Kidney tubule cell (primary cell): ENCODE results near the gene DAZAP1.

Source experiments
- DNase-seq: peaks from one replicate; pipeline ENCODE4 v3.0.0-alpha.2; 2018; ENCODE audit warnings: low spot score

DAZAP1 gene

DNA sequence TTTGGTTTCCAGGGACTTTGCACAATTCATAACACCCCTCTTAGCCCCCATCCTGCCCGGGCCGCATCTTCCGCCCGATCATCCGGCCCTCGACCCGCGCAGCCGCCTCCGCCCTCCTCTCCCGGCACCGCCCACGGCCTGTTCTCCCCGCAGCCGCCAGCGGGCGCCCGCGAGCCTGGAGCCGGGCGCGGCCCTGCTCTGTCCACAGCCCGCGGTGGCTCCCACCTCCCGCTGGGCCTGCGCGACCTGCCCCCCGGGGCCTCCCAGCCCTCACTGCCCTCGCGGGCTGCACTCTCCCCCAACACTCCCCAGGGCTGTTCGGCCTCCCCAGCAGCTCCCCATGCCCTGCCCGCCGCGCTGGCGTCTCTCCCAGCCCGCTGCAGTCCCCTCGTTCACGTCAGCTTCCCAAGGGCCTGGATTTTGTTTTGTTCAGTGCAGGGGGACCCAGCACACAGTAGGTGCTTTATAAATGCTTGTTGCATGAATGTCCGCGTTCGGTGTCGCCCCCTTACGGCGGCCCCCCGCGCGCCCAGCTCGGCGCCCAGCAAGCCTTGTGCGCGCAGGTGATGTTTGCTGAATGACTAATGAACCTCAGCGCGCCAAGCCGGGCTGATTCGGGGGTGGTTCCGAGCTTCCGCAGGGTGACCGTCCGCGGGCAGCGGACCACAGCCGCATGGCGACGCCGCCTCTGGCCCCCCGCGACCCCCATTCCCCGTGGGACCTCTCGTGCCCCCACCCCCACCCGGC, 38.0 kb downstream of the DAZAP1 start:
- peak; percentile 64 for DNase-seq

DNA sequence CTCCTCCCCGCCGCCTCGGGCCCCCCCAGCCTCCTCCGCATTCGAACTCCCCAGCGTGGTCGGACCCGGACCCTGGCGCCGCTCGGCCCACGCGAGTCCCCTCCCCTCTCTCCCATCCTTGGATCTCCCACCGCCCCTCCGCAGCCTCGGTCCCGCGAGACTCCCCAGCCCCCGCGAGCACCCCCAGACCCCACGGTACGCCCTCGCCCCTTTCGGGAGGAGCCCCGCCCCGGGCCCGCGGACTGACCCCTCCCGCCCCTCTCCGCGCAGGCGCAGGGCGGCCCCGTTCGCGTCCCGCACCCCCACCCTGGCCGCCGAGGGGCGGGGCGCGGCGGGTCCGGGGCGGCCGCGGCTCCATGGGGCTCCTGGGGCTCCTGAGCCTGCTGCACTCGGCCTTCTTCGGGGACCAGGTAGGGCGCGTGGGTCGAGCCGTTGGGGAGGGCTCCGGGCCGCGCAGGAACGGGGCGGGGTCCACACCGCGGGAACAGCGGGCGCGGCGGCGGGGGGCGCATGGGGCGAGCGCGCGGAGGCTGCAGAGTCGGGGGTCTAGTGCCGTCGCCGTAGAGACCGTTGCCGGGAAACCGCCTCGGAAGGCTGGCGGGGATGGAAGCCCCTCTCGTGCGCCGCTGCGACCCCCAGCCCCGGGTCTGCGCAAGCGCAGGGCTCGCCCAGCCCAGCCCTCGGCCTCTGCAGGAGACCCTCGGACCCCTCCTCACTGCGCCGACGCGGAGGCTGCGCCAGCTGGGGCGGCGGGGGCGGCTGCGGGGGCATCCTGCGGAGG, 38.7 kb downstream of the DAZAP1 start:
- DNase-seq: no peak

DNA sequence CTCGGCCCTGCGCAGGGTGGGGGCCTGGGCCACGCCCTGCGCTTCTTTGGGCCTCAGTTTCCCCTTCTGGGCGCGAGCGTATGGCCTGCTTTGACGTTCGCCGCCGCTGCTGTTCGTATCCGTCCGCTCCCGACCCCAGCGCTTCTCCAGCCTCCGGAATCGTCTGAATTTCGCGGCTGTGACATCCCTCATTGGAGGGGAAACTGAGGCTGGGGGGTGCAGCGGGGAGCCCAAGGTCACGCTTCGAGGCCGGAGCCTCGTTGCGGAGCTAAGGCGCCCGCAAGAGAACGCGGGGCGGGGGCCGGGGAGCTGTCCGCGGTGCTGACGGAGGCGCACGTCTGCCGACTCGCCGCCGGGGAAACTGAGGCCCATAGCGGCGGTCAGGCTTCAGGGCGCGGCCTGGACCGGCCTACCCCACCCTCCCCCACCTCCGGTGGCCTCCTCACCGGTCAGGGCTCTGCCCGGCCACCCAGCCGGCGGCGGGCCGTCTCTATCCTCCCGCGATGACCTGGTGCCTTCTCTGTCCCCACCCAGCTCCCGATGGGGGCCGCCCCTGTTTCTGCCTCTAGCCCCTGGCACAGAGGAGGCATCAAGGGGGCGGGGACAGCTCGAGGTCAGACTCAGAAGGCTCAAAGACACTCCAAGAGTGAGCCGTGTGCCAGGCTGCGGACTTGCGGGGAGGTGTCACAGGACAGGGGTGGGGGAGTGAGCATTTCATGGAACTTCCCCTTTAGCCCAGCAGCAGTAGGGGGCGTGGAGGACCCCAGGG, 39.5 kb downstream of the DAZAP1 start:
- DNase-seq: no peak

DNA sequence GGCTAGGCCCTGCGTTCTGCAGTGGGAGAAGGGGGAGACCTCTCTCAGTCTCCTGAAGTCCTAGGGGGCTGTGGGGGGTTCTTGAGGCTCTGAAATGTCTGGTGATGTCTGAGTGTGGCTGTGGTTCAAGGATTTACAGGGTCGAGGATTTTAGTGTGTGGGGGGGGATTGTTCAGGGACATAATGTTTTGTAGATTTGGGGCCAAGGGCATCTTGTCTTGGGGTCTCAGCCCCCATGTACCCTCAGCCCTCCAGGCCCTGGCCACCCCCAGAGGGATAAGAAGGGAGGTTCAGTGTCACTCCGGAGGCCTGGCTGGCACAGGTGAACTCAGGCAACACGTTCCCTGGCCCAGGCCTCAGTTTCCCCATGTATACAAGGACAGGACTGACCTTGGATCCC, 40.1 kb downstream of the DAZAP1 start:
- DNase-seq: no peak

DNA sequence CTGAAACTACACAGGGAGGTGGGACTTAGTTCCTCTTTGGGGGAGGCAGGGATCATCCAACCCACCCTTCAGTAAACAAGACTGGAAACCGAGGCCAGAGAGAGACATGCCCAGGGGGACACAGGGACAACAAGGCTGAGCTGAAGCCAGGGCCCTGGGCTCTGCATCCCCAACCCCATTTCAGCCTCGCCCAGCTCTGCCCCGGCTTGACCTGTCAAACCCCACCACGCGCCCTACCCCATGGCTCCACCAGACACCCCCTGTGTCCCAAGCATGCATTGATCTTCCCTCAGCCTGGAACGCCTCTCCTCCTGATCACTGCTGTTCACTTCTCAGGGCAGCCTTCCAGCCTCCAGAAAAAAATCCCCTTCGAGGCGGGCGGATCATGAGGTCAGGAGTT, 40.6 kb downstream of the DAZAP1 start:
- no peak for DNase-seq

DNA sequence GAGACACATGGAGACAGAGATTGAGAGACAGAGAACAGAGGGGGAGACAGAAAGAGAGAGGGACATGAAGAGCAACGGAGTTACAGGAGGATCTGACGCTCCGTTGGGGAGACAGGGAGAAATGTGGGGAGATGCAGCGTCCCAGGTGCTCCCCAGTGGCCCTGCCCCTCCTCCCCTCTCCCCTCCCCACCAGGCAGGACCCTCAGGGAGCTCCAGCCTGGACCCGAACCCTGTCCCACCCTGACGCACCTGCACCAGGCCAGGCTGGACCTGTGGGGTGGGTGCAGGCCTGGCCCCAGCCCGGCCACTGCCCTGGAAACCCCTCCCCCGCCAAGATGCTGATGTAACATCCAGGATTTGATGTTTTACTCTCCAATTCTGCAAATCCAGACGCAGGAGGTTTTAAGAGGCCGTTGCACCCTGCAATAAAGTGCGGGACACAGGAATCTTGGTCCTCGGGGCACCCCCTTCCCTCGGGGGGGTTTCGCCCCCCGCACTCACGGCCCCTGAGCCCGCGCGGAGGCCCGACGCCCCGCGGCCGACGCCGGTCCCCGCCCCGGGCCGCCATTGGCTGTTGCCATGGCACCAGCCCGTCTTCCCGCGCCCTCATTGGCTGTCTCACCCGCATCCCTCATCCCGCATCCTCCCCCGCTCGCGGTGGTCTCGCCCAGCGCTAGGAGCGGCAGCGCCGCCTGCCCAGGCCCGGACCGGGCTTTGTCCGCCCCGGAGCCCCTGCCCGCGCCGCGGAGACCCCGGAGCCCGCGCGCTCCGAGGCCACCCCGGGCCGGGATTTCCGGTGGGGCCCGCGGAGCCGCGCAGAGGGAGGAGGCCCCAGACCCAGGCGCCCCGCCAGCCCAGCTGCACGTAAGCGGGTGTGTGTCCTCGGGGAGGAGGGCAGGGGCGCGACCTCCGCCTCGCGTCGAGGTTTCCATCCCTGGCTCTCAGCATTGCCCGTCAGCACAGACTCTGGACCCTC, 42.4 kb downstream of the DAZAP1 start, which contains the start of gene APC2:
Gene APC2, plus strand, starts transcription at position 655 of the 976 bp plus-strand sequence. CDS start 2,881 bp downstream, outside the sequence.
- DNase-seq: no peak

DNA sequence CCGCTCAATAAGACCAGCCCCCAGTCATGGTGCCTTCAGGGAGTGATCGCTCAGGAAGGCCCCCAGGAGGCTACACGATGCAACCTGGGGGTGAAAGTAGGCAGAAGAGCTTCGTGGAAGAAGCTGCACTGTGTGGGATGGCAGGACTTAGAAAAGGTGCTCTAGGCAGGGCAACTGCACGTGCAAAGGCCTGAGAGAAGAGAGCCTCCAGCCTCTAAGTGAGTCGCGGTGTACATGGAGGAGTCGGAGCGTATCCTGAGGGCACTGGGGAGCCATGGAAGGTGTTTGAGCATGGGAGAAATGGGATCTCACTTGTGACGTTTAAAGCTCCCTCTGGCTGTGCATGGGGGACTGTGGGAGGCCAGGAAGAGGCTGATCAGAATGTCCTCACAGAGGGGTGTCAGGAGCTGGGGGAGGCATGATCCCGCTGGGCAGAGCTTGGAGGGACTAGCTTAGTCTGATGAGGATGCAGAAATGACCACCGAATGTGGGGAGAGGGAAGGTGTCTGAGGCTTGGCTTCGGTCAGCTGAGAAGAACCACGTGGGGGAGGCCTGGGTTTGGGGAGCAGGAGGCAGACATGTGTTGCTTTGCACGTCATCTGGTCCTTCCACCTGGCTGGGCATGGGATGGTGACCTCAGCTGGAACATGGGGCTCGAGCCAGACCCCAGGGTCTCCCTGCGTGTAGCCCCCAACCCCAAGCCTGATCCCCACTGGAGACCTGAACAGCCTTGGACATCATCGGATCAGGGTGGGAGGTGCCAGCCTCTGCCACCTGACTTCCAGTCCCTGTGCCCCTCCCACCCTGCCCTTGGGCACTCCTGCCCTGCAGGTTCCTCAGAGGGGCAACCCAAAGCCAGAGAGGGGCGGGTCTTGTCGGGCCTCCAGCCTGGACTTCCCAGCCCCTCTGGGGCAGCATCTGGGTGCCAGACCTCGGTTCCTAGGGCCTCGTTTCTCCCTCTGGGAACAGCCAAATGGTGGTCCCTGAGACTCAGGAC, 43.6 kb downstream of the DAZAP1 start:
- no peak for DNase-seq

DNA sequence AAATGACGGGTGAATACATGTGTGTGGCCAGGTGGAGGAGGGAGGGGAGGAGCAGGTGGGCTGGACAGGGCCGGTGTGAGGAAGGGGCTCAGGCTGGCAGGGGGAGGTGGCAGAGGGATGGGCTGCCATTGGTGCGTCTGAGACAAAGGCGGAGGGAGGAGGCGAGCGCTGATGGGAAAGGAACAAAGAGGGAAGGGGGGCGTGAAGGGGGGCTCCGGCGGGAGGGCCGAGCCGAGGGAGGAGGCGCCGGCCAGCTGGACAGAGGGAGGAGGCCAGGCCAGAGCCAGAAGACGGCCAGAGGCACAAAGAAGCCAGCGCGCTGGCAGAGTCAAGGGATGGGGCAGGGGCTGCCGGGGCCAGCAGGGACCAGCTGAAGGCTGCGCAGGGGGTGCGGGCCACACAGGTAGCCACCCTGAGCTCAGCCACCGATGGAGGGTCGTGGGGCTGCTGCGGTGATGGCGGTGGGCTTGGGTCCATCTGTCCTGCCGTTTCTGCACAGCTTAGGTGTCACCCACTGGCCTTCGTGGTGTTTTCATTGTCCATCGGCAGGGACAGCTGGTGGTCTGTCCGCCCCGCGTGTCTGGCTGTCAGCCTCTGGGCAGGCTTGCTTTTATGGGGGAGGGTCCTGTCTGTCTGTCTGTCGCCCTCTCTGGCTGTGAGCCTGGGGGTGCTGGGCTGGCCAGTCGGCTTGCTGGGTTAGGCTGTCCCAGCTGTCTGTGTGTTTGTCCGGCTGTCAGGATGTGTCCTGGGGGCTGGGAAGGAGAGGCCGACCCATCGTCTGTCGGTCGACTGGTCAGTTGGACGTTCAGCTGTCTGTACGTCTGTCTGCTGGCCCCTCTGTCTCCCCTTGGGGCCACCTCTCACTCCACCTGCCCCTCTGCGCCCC, 44.8 kb downstream of the DAZAP1 start:
- DNase-seq: no peak

DNA sequence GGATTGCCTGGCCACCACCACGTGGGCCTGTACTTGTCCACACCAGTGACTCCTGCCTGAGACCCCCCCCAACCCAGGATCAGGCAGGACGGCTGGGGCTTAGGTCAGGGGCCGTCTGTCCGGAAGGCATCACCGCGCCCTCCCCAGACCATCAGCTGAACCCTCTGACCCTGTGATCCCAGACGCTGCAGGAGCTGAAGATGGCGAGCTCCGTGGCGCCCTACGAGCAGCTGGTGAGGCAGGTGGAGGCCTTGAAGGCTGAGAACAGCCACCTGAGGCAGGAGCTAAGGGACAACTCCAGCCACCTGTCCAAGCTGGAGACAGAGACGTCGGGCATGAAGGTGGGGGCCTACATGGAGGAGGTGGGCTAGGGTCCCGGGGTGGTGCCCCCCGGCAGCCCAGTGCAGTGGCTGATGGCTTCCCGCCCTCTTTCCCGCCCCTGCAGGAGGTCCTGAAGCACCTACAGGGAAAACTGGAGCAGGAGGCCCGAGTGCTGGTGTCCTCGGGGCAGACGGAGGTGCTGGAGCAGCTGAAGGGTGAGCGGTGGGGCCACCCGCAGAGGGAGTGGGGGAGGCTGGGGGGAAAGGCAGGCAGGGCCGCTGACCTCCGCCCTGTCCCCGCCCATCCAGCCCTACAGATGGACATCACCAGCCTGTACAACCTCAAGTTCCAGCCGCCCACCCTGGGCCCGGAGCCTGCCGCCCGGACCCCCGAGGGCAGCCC, 45.6 kb downstream of the DAZAP1 start:
- no peak for DNase-seq

DNA sequence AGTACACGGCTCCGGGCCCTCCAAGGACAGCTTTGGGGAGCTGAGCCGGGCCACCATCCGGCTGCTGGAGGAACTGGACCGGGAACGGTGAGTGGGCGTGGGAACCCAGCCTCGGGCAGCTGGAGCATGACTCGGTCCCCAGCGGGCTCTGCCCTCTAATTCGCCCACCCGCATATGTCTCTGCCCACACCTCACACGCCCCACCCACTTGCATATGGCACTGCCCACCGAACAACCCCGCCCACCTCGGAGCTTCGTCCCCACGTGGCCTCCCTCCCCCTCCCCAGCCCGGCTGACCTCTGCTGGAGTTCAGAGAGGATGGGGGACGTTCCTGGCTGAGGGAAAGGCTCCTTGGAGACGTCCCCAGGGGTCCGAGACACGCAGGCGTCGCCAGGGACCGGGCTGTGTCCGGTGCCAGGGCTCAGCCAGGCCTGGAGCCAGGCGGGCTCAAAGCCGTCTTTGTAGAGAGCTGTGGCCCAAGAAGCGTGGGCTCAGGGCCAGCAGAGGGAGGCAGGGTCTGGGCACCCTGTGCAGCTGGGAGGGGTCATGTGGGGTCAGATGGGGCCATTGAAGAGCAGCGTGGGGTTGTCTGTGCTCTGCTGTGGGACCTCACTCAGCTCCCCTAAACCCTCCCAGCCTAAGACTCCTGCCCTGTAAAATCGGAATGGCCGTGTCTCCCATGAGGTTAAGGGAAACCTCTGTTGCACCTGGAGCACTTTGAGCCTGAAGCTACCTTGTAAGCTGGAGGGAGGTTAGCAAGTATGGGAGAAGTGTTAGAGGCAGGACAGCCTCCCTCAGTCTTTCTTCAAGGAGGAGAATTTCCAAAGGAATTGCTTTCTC, 46.4 kb downstream of the DAZAP1 start:
- DNase-seq: peak; percentile 37

DNA sequence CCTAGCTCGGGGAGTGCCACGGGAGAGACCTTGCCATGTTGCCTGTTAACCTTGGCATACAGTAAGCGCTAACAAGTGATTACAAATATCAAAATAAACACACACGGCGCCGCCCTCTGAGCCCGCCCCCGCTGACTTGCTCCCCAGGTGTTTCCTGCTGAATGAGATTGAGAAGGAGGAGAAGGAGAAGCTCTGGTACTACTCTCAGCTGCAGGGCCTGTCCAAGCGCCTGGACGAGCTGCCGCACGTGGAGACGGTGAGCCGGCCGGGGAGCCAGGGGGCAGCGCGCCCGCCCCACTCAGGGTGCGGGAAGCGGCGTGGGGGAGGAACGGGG, 47.6 kb downstream of the DAZAP1 start:
- no peak for DNase-seq

DNA sequence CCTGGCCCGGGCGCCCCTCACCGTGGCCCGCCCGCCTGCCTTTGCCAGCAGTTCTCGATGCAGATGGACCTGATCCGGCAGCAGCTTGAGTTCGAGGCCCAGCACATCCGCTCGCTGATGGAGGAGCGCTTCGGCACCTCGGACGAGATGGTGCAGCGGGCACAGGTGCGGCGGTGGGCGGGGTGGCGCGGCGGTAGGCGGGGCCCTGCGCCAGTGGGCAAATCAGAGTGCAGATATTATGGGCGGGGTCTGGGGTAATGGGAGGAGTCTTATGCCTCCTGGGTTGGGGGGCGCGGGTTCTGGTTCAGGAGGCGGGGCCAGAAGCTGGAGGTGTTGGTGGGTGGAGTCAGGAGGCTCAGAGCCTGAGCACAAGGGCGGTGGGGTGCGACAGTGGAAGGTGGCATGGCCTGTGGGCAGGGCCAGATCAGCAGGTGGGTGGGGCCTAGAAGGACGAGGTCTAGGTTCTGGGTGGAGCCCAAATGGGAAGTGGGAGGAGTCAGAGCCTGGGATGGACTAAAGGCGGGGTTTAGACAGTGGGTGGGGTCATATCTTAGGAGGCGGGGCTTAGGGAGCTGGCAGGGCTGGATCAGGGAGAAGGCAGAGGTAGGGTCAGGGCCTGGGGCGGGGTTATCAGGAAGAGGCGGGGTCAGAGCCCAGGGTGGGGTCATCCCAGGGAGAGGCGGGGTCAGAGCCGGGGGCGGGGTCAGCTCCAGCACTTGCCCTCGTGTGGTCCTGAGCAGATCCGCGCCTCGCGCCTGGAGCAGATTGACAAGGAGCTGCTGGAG, 48.1 kb downstream of the DAZAP1 start:
- DNase-seq: peak; percentile 72

DNA sequence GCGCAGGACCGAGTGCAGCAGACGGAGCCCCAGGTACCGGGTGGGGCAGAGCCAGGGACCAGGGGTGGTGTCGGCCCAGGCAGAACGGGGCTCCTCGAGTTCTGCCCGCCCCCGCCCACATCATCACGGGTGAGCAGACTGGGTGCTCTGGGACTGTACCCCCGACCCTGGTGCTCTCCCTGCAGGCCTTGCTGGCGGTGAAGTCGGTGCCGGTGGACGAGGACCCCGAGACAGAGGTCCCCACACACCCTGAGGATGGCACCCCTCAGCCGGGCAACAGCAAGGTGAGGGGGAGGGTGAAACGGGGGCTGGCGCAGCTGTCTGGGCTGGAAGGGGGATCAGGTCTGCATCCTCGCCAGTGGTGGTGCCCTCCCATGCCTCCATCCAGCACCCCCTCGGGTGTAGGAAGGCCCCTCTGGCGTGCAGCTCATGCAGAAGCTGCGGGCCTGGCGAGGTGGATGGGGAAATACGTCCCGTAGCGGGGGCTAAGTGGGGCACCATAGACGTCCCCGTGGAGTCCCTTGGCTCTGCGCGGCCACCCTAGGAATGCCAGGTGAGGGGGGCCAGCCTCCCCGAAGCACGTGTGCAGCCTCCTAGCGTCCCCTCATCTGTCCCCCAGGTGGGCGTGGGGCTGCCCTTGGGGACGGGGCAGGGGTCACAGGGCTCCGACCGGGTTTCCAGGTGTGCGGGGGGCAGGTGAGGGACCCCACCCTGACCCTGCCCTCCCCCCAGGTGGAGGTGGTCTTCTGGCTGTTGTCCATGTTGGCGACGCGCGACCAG, 48.9 kb downstream of the DAZAP1 start:
- no peak for DNase-seq

DNA sequence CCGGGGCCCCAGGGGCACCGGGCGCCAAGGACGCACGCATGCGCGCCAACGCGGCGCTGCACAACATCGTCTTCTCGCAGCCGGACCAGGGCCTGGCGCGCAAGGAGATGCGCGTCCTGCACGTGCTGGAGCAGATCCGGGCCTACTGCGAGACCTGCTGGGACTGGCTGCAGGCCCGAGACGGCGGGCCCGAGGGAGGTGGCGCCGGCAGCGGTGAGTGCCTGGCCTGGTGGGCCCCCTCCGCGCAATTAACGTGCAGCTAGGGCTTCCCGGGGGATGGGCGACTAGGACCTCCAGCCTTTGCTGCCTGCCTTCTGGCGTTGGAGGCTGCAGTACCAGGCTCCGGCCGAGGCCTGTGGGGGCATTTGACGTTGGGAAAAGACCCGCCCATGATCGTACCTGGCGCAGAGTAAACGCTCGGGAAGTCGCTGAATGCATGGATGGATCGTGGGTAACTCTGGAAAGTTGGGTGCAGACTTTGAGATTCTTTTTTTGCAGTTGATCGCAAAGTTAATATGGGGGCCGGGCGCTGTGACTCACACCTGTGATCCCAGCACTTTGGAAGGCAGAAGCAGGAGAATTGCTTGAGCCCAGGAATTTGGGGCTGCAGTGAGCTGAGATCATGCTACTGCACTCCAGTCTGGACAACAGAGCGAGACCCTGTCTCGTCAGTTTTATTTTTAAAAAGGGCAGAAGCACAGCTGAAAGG, 49.8 kb downstream of the DAZAP1 start:
- DNase-seq: no peak

DNA sequence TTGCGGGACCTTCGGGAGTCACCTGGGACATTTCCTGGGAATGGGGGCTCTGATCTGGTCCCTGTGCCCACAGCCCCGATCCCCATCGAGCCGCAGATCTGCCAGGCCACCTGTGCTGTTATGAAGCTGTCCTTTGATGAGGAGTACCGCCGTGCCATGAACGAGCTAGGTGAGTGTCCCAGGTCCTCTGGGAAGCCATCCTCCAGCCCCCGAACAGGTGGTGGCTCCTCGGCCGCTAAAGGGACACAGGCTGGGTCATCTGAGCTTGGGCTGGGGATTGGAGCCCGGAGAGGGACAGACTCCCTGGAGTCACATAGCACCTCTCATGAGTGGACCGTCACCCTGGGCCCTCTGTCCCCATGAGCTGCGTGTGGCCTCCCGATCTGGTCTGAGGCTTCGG, 50.5 kb downstream of the DAZAP1 start:
- DNase-seq: no peak
